HL-60 (cell line): Measurements from ENCODE around the gene IRS1.

Experiments used
- DNase-seq, 2 experiments: peaks; one replicate each; pipeline ENCODE4 v3.0.0-alpha.2; 2010 to 2020; ENCODE audit warnings: low read depth in 1 of 2, low spot score in 1 of 2
- H3K27ac ChIP-seq: fragments of 250-450 bp; sonication (Bioruptor Pico); replicated peaks from 2 replicates; pipeline ENCODE4 v1.5.1; 2020; ENCODE audit warnings: mild to moderate bottlenecking, moderate library complexity
- H3K27me3 ChIP-seq: fragments of 250-450 bp; sonication (Bioruptor Pico); 2 replicates; pipeline ENCODE4 v1.5.1; 2021; ENCODE audit warnings: mild to moderate bottlenecking, moderate library complexity; ENCODE audit not compliant: insufficient read depth, poor library complexity, severe bottlenecking
- H3K4me3 ChIP-seq: replicated peaks from 2 replicates; pipeline ENCODE4 v1.5.1; 2011; ENCODE audit warnings: mild to moderate bottlenecking, control low read depth, low read length; ENCODE audit not compliant: insufficient read depth
- CTCF ChIP-seq: IDR thresholded peaks from one replicate; pipeline ENCODE4 v1.5.1; 2011; ENCODE audit warnings: low read length, control low read depth, inconsistent platforms; ENCODE audit not compliant: insufficient read depth
- GABPA ChIP-seq: IDR thresholded peaks from 2 replicates; pipeline ENCODE4 v1.6.1; 2012; ENCODE audit warnings: low read depth
- POLR2AphosphoS5 ChIP-seq: IDR thresholded peaks from 2 replicates; pipeline ENCODE4 v1.6.1; 2012; ENCODE audit warnings: low read depth
- SPI1 ChIP-seq: IDR thresholded peaks from 2 replicates; pipeline ENCODE4 v1.6.1; 2012; ENCODE audit warnings: low read depth, mild to moderate bottlenecking, borderline replicate concordance
- TF ChIP-seq, protein P1 (sequence below): IDR thresholded peaks from 2 replicates; pipeline ENCODE4 v1.6.1; 2012; ENCODE audit warnings: low read depth; ENCODE audit not compliant: insufficient replicate concordance

The IRS1 gene

DNA sequence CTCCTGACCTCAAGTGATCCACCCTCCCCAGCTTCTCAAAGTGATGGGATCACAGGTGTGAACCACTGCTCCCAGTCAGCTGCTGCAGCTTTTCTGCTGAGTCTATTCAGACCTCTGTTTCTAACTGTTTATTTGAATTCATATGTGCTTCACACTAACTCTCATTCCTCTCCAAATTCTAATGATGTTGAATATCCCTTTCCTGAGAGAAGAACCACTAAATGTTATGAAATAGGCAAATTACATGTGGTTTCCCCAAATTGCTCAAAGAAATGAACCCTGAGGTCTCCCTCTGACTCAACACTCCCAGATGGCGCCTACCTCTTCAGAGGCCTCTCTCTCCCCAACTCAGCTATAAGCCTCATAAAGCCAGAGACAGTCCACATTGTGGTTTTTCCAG lies 98.6 kb downstream of the IRS1 start:
- H3K4me3 ChIP-seq, result no peak overlapping the region
- no peaks in the 10 kb centered on the region for H3K27me3 ChIP-seq
- 0 out of 2 replicates have a peak overlapping the region, but pooled peaks have one; percentile 11 for H3K27ac ChIP-seq
- DNase-seq, result peak; percentile 76 to 85
- TF ChIP-seq, protein P1, sequence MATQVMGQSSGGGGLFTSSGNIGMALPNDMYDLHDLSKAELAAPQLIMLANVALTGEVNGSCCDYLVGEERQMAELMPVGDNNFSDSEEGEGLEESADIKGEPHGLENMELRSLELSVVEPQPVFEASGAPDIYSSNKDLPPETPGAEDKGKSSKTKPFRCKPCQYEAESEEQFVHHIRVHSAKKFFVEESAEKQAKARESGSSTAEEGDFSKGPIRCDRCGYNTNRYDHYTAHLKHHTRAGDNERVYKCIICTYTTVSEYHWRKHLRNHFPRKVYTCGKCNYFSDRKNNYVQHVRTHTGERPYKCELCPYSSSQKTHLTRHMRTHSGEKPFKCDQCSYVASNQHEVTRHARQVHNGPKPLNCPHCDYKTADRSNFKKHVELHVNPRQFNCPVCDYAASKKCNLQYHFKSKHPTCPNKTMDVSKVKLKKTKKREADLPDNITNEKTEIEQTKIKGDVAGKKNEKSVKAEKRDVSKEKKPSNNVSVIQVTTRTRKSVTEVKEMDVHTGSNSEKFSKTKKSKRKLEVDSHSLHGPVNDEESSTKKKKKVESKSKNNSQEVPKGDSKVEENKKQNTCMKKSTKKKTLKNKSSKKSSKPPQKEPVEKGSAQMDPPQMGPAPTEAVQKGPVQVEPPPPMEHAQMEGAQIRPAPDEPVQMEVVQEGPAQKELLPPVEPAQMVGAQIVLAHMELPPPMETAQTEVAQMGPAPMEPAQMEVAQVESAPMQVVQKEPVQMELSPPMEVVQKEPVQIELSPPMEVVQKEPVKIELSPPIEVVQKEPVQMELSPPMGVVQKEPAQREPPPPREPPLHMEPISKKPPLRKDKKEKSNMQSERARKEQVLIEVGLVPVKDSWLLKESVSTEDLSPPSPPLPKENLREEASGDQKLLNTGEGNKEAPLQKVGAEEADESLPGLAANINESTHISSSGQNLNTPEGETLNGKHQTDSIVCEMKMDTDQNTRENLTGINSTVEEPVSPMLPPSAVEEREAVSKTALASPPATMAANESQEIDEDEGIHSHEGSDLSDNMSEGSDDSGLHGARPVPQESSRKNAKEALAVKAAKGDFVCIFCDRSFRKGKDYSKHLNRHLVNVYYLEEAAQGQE, result no peak
- peak; percentile 94 for TF ChIP-seq POLR2AphosphoS5
- no peak for TF ChIP-seq CTCF
- 0 out of 2 replicates have a peak, but pooled peaks have one; percentile 19 for TF ChIP-seq GABPA
- peak; percentile 20; the same call in 1 of the 2 replicates for TF ChIP-seq SPI1

DNA sequence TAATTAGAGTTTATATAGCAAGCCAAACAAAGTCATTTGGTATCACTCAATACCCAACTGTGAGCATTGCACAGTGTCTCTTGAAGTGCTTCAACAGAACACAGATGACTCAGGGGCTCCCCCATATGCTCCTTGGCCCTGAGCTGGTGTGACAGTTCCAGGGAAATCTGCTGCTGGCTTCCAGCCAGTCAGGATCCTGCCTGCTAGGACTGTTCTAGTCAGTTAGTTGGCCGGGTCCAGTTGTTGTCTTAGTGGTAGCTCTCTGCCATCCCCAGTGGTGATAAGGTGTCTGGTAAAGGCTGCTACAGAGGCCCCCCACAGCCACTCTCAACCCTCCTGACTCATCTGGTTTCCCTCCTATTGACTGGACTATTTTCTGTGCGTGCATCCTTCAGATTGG lies 100.3 kb downstream of the IRS1 start:
- TF ChIP-seq, protein P1, result no peak
- no peak for TF ChIP-seq POLR2AphosphoS5
- TF ChIP-seq SPI1, result no peak
- no peak for TF ChIP-seq CTCF
- no peak for TF ChIP-seq GABPA
- Histone ChIP-seq H3K4me3 (no peak overlapping the region), H3K27me3 (no peaks in the 10 kb centered on the region), H3K27ac (no peak overlapping the region)
- DNase-seq, result no peak

DNA sequence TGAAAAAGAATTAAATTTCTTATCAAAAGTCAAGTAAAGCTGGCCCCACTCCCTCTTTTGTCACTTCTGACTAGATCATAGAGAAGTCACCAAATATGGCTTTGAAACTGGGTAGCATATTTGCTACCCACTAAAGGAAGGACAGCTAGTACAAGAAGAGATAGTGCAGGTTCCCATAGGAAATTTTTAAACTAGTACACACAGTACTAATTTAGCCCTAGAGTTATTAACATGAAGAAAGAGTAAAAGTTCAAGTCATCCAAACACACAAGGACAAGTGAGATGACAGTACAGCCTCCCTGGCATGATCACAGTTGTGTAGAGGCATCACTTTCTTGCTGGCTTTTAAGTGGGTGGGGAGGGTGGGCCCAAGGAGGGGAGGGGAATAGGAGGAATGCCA lies 100.9 kb downstream of the IRS1 start:
- TF ChIP-seq SPI1, result no peak
- TF ChIP-seq POLR2AphosphoS5, result no peak
- TF ChIP-seq, protein P1, result no peak
- no peak for TF ChIP-seq GABPA
- no peak for TF ChIP-seq CTCF
- H3K4me3 ChIP-seq, result no peak overlapping the region
- no peaks in the 10 kb centered on the region for H3K27me3 ChIP-seq
- no peak overlapping the region for H3K27ac ChIP-seq
- DNase-seq, result no peak
